ENCODE data around the gene NBPF12.
"Not testable (repeated sequence)": the region's sequence is repeated elsewhere in the genome, so short reads cannot be mapped to it uniquely, and the experiment has no call there.

NBPF12 gene

DNA sequence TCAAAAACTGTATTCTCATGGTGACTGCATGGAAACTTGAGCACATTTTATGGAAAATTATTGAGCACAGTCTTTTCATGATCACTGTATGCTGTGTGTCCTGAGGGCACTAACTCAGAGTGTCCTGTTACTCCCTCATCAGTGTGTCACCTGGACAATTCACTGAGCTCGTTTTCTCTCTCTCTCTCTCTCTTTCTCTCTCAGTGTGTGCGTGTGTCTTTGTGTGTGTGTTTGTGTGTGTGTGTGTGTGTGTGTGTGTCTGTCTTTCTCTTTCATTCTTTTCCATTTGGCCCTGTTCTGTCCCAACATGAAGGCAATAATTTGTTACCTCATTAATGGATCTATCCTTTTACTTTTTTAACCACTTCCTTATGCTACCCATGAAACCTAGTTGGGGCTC lies 49.4 kb downstream of the NBPF12 start:
- not testable (repeated sequence) for DNase-seq

DNA sequence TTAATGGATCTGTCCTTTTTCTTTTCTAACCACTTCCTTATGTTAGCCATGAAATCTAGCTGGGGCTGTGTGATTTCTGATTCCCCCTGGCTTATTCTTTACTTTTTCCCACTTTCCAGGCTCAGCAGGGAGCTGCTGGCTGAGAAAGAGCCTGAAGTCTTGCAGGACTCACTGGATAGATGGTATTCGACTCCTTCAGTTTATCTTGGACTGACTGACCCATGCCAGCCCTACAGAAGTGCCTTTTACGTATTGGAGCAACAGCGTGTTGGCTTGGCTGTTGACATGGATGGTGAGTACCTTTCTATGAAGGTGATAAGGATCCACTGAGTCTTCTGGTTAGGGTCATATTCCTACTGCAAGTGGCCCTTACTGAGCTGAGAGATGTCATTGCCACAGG lies 51.3 kb downstream of the NBPF12 start:
- DNase-seq: not testable (repeated sequence)

DNA sequence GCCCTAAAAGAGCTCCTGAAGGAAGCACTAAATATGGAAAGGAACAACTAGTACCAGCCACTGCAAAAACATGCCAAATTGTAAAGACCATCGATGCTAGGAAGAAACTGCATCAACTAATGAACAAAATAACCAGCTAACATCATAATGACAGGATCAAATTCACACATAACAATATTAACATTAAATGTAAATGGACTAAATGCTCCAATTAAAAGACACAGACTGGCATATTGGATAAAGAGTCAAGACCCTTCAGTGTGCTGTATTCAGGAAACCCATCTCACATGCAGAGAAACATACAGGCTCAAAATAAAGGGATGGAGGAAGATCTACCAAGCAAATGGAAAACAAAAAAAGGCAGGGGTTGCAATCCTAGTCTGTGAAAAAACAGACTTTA lies 70.4 kb downstream of the NBPF12 start:
- not testable (repeated sequence) for DNase-seq

DNA sequence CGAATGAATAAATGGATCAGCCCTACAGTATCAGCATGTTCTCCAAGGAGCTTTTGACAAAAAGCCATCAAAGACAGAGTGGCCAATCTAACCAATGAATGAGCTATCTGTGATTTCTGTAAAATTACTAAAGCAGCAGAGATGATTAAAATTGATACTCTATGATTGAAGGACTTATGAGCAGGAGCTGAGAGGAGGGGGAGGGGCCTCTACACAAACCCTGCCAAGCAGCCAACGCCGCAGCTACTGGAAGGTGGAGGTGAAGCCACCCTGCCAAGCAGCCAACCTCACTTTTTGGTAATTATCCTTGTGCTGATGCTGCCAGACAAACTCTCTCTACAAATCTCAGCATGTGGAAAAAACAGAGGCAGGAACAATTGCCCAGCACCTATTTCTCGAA lies 88.9 kb downstream of the NBPF12 start:
- DNase-seq: not testable (repeated sequence)

DNA sequence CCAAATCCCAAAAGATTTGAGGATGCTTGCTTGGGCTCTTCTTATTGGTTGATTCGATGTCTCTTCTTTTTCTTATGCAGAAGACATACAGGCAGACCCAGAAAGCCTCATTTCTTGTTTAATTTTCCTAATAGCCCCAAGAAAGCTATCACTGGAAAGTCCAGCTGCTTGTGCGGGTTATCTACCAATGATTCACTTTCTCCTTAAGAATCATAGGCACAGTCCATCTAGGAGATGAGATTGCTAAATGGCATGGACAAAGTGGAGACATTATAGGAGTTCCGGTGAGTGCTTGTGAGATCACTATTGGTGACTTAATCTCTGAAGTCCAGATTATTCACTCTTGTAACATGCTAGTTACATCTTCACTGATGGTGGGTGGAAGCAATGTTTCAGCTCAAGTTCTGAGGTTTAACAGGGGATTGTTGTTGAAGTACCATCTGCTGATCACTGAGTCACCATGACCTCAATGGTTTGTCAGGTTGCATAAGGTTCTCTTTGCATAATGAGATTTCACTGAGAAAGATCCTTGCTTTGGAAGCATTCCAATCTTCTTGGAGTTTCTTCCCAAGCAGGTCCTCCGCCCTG lies 92.0 kb downstream of the NBPF12 start:
- not testable (repeated sequence) for DNase-seq

DNA sequence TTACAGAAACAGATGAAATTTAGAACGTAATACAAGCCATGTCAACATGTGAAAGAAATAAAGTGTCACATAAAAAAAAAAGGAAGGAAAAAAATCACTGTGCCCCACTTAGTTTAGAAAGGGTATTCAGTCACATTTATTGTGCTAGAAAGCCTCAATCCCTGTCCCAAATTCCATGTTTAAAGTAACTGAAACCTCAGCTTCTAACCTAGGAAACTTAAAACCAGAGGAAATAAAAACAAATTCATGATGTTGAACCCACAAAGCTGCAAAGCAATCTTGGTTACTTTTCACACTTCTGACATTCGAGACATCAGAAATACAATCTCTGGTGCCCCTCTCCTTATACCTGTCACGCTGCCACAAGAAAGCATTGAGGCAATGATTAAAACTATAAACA lies 101.8 kb downstream of the NBPF12 start:
- no peak for DNase-seq

DNA sequence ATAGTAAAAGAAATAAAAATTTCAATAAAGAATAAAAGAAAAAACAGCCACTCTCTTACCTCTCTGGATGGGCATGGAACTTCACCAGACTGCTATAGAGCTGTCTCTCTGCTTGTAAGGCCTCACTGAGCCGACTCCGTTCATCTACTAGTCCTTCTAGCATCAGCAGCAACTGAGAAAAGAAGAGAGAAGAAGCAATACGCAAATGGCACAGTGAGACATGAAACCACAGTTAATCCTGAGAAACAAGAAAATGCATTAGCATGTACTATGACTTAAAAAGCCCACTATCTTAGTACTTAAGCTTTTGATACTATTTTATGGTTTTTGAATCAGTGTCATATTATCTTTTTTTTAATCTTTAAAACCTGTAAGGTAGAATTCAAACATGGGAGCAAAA lies 104.8 kb downstream of the NBPF12 start:
- DNase-seq: not testable (repeated sequence)

DNA sequence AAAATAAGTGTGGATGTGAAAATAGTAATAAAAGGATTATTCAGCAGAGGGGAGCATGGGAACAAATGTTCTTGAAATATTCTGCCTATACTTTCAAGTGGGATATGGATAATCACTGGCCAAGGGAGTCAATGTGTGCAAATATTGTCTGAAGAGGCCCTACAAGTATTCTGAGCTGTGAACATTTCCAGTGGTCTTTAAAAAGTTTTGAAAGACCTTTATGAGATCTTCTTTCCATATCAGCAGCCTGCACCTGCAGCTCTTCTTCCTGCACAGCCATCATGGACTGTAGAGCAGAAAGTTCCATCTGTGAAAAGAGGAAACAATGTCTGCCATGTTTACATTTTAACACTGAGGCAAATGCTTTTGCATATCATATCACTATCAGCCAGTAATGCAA lies 106.4 kb downstream of the NBPF12 start:
- not testable (repeated sequence) for DNase-seq
